SU-DHL-6 (cell line): ENCODE results near the gene CGREF1.

Experiments
- H2AFZ ChIP-seq: fragments of 200-600 bp; sonication (generic); 2 replicates; pipeline ENCODE4 v1.6.1; 2014; ENCODE audit warnings: low read depth, mild to moderate bottlenecking, moderate library complexity, mixed read lengths, antibody characterized with exemption, low read length; ENCODE audit not compliant: severe bottlenecking
- H3F3A ChIP-seq: fragments of 200-600 bp; shearing (Covaris generic); 2 replicates; pipeline ENCODE4 v1.6.0; 2016; ENCODE audit warnings: antibody characterized with exemption, mild to moderate bottlenecking; ENCODE audit not compliant: insufficient read depth
- H3K27ac ChIP-seq: fragments of 200-600 bp; sonication (generic); 2 replicates; pipeline ENCODE4 v1.5.1; 2016; ENCODE audit warnings: low read depth, mild to moderate bottlenecking, low read length, moderate library complexity, mixed read lengths
- H3K27me3 ChIP-seq: fragments of 200-600 bp; sonication (generic), shearing (Covaris generic); 2 replicates; pipeline ENCODE4 v1.6.0; 2014; ENCODE audit warnings: mild to moderate bottlenecking, low read length
- H3K36me3 ChIP-seq: fragments of 200-600 bp; sonication (generic); 2 replicates; pipeline ENCODE4 v1.6.1; 2014; ENCODE audit warnings: mild to moderate bottlenecking, low read length, mixed read lengths
- H3K4me2 ChIP-seq: fragments of 300-600, 200-600 bp; shearing (Covaris generic), sonication (generic); 2 replicates; pipeline ENCODE4 v1.6.0; 2014; ENCODE audit warnings: low read length, low read depth, mild to moderate bottlenecking; ENCODE audit not compliant: poor library complexity, severe bottlenecking
- H3K4me3 ChIP-seq: fragments of 200-600 bp; sonication (generic); 2 replicates; pipeline ENCODE4 v1.5.1; 2014; ENCODE audit warnings: antibody characterized with exemption, low read length, mild to moderate bottlenecking, mixed read lengths; ENCODE audit not compliant: insufficient read depth, poor library complexity, severe bottlenecking
- H3K79me2 ChIP-seq: fragments of 200-600 bp; sonication (generic); 2 replicates; pipeline ENCODE4 v1.6.1; 2014; ENCODE audit warnings: mild to moderate bottlenecking, low read length, moderate library complexity; ENCODE audit not compliant: insufficient read depth
- H3K9ac ChIP-seq: fragments of 200-600 bp; sonication (generic); 2 replicates; pipeline ENCODE4 v1.7.0; 2014; ENCODE audit warnings: mild to moderate bottlenecking, low read length
- H3K9me2 ChIP-seq: fragments of 200-600 bp; sonication (generic); replicated peaks from 2 replicates; pipeline ENCODE4 v1.6.1; 2014; ENCODE audit warnings: low read length; ENCODE audit not compliant: insufficient read depth
- H3K9me3 ChIP-seq: fragments of 200-600 bp; sonication (generic); 2 replicates; pipeline ENCODE4 v1.6.1; 2014; ENCODE audit warnings: low read length, mixed read lengths; ENCODE audit not compliant: insufficient read depth
- H4K20me1 ChIP-seq: fragments of 200-600 bp; sonication (generic); 2 replicates; pipeline ENCODE4 v1.6.1; 2014; ENCODE audit warnings: low read depth, mild to moderate bottlenecking, antibody characterized with exemption, low read length, moderate library complexity, mixed read lengths
- EZH2phosphoT487 ChIP-seq: fragments of 200-600 bp; sonication (generic), shearing (Covaris generic); conservative IDR thresholded peaks from 2 replicates; pipeline ENCODE4 v1.6.1; 2018; ENCODE audit warnings: mild to moderate bottlenecking, antibody characterized with exemption, low read length, moderate library complexity, mixed read lengths
- TF ChIP-seq, protein P1 (sequence below): fragments of 200-600 bp; sonication (generic); IDR thresholded peaks from one replicate; pipeline ENCODE4 v1.5.1; 2017; ENCODE audit warnings: antibody characterized with exemption, mild to moderate bottlenecking, low read length, moderate library complexity; ENCODE audit not compliant: insufficient read depth, poor library complexity, severe bottlenecking

Gene CGREF1

DNA sequence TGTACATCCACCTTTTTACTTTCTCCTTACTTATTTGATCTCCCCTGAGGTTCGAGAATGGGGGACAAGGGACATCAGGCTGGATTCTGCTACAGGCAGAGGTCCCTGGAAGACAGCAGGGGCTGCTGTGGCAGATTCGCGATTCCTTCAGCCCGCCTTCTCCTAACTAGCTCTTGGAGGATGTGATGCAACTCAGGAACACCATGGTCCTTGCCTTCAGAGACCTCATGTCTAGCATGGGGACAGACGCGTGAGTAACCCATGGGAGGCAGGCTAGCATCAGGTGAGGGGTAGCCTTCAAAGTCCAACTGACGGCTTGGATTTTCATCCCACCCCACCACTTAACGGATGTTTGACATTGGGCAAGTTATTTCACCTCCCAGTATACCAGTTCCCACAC is 29.0 kb upstream of the CGREF1 start:
- Histone ChIP-seq H4K20me1 (no peaks in the 10 kb centered on the region), H3F3A (no peaks in the 10 kb centered on the region), H3K9me3 (no peaks in the 10 kb centered on the region), H3K36me3 (no peaks in the 10 kb centered on the region), H3K9me2 (no peaks in the 10 kb centered on the region), H3K79me2 (no peaks in the 10 kb centered on the region), H3K9ac (no peak overlapping the region), H3K4me3 (no peak overlapping the region), H3K27me3 (no peaks in the 10 kb centered on the region), H3K27ac (no peak overlapping the region), H2AFZ (no peak overlapping the region), H3K4me2 (no peak overlapping the region)
- TF ChIP-seq EZH2phosphoT487 = no peak
- TF ChIP-seq, protein P1, sequence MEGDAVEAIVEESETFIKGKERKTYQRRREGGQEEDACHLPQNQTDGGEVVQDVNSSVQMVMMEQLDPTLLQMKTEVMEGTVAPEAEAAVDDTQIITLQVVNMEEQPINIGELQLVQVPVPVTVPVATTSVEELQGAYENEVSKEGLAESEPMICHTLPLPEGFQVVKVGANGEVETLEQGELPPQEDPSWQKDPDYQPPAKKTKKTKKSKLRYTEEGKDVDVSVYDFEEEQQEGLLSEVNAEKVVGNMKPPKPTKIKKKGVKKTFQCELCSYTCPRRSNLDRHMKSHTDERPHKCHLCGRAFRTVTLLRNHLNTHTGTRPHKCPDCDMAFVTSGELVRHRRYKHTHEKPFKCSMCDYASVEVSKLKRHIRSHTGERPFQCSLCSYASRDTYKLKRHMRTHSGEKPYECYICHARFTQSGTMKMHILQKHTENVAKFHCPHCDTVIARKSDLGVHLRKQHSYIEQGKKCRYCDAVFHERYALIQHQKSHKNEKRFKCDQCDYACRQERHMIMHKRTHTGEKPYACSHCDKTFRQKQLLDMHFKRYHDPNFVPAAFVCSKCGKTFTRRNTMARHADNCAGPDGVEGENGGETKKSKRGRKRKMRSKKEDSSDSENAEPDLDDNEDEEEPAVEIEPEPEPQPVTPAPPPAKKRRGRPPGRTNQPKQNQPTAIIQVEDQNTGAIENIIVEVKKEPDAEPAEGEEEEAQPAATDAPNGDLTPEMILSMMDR = no peak

- Histone ChIP-seq H3K9me3 (no peaks in the 10 kb centered on the region), H3K4me2 (no peak overlapping the region), H3K9ac (no peak overlapping the region), H4K20me1 (no peaks in the 10 kb centered on the region), H2AFZ (no peak overlapping the region), H3K27me3 (no peaks in the 10 kb centered on the region), H3K27ac (no peak overlapping the region), H3K79me2 (no peaks in the 10 kb centered on the region), H3K9me2 (no peaks in the 10 kb centered on the region), H3F3A (no peaks in the 10 kb centered on the region), H3K4me3 (no peak overlapping the region), H3K36me3 (no peaks in the 10 kb centered on the region)
- TF ChIP-seq, protein P1 = no peak
- TF ChIP-seq EZH2phosphoT487 = no peak
These were observed 26.8 kb upstream of the CGREF1 start for GRCh38 chr2:27145682-27146081.

DNA sequence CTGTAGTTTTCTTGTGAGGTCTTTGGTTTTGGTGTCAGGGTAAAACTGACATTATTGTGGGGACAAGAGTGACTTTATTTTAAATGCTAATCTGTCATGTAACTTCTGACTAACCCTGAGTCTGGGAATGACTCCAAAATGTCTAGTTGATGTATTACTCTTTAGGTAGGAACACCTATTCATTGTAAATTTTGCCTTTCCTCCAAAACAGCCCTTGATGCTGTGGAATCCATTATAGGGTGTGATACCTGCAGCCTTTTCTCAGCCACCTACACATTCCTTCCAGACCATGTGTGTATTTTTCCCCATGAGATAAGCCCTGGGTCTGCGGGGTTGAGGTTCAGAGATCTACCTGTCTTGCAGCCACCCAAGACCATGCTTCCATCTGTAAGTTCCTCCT is 24.4 kb upstream of the CGREF1 start:
- H3F3A ChIP-seq = no peaks in the 10 kb centered on the region
- no peaks in the 10 kb centered on the region for H3K79me2 ChIP-seq
- no peak overlapping the region for H3K4me3 ChIP-seq
- no peaks in the 10 kb centered on the region for H4K20me1 ChIP-seq
- H3K27me3 ChIP-seq = no peaks in the 10 kb centered on the region
- H3K4me2 ChIP-seq = no peak overlapping the region
- TF ChIP-seq, protein P1 = no peak
- no peak for TF ChIP-seq EZH2phosphoT487
- H2AFZ ChIP-seq = no peak overlapping the region
- no peaks in the 10 kb centered on the region for H3K9me2 ChIP-seq
- no peaks in the 10 kb centered on the region for H3K36me3 ChIP-seq
- H3K9ac ChIP-seq = no peak overlapping the region
- H3K27ac ChIP-seq = no peak overlapping the region
- H3K9me3 ChIP-seq = no peaks in the 10 kb centered on the region

DNA sequence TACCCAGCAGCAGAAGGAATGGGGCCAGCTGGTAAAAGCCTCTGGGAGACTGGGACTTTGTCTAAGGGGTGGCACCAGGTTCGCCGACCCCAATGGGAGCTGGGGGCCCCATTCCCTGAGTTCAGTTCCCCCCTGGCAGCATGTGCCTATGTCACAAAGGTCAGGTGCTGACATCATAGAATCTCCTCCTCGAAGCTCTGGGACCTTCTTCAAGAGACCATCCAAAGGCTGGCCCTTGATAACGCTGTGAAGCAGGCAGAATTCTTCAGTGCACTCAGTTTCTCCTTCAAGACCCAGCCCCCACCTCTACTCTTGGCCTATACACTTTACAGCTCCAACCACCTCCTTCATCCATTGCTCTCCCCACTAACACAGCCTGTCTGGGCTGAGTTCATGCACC is 20.4 kb upstream of the CGREF1 start, which contains the start of gene PRR30:
TSS of gene PRR30 (minus strand) at position 101 of the 400 bp plus-strand sequence. CDS start 1,081 bp downstream, outside the sequence.
- Histone ChIP-seq H3K36me3 (no peaks in the 10 kb centered on the region), H3K4me3 (no peak within 1 kb of the TSS), H3K9me2 (no peaks in the 10 kb centered on the region), H3K4me2 (no peak within 1 kb of the TSS), H3K27ac (no peak within 1 kb of the TSS), H3K9me3 (no peaks in the 10 kb centered on the region), H3K27me3 (no peaks in the 10 kb centered on the region), H3K9ac (no peak within 1 kb of the TSS), H4K20me1 (no peaks in the 10 kb centered on the region), H3F3A (no peaks in the 10 kb centered on the region), H2AFZ (no peak within 1 kb of the TSS), H3K79me2 (no peaks in the 10 kb centered on the region)
- TF ChIP-seq EZH2phosphoT487 = no peak
